Activated gamma-delta T cell (primary cell): Measurements from ENCODE around the gene NTRK3.

ENCODE experiments used
- DNase-seq: peaks from one replicate; lab custom pipeline; 2025; lab: John Stamatoyannopoulos, UW
- total RNA-seq, 2 donors: gene quantifications; one replicate each; lab custom pipeline; 2026; lab: John Stamatoyannopoulos, UW

NTRK3 gene
- total RNA-seq, result 0 to 0.26 reads per million in 2 donors

DNA sequence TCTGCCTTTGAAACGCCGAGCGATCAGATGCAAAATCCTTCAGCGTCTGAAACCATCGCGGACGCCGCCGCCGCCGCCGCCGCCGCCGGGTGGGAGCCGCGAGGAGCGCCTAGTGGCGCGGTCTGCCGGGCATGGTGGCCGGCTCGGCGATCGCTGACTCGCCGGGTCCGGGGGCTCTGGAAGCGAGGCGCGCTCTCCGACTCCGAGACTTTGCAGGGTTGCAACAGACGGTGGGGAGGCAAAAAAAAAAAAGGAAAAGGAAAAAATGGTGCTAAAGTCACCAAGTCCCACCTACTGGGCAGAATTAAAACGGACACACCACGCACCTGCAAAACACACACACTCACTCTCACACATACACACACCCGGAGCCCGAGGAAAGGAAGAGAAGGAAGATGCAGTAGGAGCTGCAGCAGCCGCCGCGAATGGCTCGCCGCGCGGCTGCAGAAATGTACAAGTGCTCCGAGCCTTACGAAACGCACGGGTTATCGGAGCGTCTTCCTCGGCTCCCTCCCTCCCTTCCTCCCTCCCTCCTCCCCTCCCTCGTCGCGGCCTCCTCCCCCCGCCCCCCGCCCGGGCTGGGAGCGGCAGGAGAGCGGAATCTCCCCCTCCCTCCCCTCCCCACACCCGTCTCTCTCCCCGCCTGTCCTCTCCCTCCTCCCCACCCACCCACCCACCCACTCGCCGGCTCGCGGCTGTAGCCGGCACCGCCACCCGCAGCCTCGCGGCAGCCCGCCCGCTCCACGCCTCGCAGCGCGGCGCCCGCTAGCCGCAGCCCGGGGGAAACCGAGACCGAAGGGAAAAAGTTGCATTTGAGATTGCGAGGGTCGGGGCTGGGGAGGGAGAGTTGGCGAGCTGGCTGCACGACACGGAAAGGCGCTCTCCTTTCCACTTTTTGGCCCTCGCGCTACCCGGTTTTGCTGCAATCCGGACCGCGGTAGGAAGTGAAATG lies at the start of gene NTRK3:
Gene NTRK3, minus strand, starts transcription at position 461 of the 952 bp plus-strand sequence. CDS start 586 bp downstream, outside the sequence.
- DNase-seq, result no peak

DNA sequence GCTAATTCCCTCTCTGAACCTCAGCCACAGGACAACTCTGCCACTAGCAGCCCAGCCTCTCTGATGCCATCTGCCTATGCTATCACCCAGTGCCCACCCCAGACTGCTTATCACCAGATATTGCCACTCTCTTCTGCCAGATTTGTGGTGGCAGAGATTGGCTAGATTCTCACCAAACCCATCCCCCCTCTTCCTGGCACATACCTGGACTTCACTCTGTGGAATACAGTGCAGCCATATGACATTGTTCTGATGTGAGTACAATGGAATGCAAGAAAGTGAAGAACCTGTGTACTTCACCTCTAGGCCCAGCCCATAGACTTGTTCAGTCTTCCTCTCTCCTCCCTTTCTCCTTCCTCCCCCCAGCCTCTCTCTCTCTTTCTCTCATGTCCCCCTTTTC lies 46.9 kb upstream of the NTRK3 start:
- no peak for DNase-seq

GRCh38 chr15:88302373-88302772 lies 45.8 kb upstream of the NTRK3 start:
- no peak for DNase-seq

- DNase-seq, result no peak
These were observed 44.8 kb upstream of the NTRK3 start for GRCh38 chr15:88301311-88301710.

- no peak for DNase-seq
These were observed 44.3 kb upstream of the NTRK3 start for GRCh38 chr15:88300861-88301260.

DNA sequence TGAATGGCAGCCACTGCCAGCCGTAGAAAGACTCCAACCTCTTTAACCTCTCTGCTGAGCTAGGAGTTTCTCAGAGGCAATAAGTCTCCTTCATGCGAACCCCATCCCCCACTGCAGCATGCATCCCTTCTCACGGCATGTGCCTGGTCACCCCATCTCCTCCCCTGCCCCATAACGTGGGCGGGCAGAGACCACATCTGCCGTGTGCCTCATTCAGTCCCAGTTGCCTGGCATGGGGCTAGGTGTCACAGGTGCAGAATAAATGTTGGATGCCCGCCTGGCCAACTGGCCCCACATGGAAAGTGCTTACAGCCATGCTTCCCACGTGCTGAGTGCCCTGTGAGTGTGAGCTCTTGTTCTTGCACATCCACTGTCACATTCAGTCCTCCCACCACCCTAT lies 43.5 kb upstream of the NTRK3 start:
- DNase-seq, result no peak

GRCh38 chr15:88299497-88299896 lies 43.0 kb upstream of the NTRK3 start:
- no peak for DNase-seq

GRCh38 chr15:88288661-88289060 lies 32.1 kb upstream of the NTRK3 start:
- DNase-seq, result no peak

DNA sequence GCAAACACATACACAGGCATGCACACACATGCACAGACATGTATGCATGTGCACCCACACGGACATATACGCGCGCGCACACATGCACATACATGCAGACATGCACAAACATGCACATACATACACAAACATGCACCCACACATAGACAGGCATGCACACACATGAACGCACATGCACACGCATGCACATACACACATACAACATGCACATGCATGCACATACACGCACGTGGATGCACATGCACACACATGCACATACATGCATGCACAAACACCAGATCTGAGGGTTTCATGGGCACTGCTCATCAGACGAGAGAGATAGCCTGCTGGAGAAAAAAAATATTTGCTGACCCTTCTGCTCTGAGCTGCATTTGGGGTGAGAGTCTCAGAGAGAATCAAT lies 31.7 kb upstream of the NTRK3 start:
- DNase-seq, result no peak

- no peak for DNase-seq
These were observed 27.9 kb upstream of the NTRK3 start for GRCh38 chr15:88284318-88284998.

DNA sequence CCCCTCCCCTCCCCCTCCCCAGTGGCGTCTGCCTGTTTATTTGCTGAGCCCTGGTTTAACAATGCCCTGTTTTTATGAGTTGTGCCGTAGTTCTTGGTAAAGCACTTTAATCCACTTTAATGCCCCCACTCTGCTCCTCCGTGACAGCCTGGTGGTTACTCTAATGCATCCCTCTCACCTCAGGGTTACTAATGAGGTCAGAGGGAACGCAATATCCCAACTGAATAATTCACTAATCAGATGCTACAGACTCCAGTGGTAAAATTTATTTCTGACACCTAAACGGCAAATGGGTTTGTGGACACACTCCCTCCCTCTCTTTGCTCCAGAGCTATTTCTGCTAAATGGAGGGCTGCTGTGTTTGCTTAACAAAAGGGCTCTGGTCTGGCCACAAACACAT lies 26.1 kb upstream of the NTRK3 start:
- DNase-seq, result no peak

- no peak for DNase-seq
These were observed 20.4 kb upstream of the NTRK3 start for GRCh38 chr15:88276821-88277410.

GRCh38 chr15:88275804-88276203 lies 19.3 kb upstream of the NTRK3 start:
- no peak for DNase-seq

DNA sequence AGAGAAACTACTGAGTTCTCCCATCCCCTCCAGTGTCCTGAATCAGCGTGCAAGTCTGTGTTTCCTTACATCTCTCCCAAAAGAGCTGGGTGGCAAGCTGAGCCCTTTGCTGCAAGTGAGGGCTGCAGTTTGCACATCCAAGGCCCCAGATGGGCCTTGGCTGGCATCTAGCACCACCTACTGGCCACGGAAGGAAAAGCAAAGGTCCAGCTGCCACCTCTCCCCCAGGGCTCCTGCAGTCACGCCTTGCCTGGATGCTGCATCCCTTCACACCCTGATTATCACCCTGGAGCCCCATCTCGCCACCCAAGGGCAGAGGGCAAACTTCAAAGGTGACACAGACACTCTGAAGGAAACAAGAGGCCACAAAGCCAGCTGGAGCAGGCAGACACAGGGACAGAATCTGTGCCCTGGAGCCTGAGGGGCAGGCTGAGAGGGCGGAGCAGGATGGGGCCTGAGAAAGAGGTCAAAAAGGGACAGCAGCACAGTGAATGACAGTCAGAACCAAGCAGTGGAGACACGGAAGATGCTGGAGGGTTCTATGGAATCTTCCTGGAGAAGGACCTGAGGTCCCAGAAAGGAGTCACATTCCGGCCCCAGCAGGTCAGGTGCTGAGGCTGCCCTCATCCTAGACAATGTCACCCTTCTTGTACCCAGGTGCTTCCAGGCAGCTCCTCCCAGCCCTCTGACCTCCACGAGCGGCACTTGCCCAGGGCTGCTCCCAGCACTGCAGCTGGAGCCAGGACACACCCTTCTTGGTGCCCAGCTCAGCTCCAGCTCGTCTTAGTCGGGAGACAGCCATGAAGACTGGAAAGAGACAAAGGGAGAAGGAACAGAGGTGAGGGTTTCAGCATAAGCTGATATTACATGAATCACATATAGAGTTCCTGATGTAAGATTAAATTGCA lies 18.3 kb upstream of the NTRK3 start:
- DNase-seq, result no peak

- no peak for DNase-seq
These were observed 15.9 kb upstream of the NTRK3 start for GRCh38 chr15:88272421-88272820.

DNA sequence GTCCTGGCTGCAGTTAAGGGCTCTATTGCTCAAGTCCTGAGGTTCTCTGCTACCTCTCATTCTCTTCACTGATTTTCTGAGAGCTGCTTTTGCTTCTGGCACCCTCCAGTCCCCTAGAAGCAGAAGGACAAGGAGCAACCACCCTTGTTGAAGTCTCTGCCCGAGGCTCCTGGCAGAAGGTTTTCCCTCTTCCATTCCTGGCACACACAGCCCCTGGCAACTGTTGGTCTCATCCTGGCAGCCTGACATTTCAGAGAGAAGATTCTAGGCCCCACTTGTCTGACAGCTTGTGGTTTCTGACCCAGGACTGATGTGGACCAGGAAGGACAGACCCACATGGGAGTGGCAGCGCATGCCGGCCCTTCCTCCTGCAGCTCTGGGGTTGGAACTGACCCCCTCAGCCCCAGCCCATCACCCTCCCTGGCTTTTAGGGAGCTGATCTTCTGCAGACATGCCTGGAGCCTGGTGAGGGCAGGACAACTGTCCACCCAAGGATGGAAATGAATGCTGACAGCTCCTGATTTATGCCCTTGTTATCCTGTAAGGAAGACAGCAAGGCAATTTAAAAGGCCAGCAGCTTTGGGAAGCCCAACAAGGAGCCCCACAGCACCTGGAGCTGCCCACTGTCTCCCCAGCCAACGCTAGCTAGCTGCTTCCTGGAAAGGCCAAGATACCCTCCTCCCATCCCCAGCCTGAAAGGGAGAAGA lies 13.0 kb upstream of the NTRK3 start:
- no peak for DNase-seq

DNA sequence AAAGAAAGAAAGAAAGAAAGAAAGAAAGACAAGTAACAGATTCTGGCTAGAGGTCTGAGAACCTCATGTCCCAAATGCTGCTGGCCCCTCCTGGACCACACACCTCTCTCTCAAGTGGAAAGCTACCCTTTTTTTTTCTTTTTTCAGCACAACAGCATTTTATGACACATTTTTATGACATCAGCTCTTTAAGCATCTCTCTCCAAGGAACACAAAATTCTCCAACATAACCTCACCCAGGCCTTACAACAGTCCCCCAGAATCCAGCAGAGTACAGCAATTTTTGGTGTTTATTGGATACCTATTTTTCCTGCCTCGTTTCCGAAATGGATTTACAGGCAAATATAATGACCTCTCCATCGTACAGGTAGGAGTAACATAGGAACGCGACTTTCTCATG lies 11.2 kb upstream of the NTRK3 start:
- DNase-seq, result no peak

- no peak for DNase-seq
These were observed 9.6 kb upstream of the NTRK3 start for GRCh38 chr15:88266170-88266569.

GRCh38 chr15:88264622-88265021 lies 8.1 kb upstream of the NTRK3 start:
- DNase-seq, result no peak

- no peak for DNase-seq
These were observed 5.5 kb upstream of the NTRK3 start for GRCh38 chr15:88262064-88262463.

GRCh38 chr15:88258093-88258641 lies 1.6 kb upstream of the NTRK3 start:
- no peak for DNase-seq
